ENCODE measurements around the gene MPZL2. TPM values are rescaled to one million over a fixed set of nuclear protein-coding genes. Genes with fewer than 3 reads are reported as not detected.

Gene MPZL2
- polyA plus RNA-seq, 3 donors = 8.0 to 18.6 (median 14.2) TPM

DNA sequence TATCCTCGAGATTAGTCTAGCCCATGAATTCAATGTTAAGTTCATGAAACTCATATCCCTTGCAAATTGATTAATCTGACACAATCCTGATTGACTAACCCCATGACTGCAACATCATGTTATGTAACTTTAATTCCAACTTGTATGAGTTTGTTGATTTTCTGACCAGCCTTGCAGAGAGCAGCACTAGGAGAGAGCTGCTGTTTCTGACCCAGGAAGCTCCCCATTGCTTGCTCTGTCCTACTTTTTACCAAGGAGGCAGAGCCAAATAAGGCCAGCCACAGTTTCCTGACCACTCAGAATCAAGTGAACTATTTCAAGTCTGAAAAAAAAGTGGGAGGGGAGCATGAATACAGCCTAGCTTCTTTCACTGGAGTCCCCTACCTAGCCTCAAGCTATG lies 25.2 kb downstream of the MPZL2 start:
- H3K4me3 Mint-ChIP-seq = peak overlapping the region in 1 of 2 donors; percentile 46
- H3K9me3 ChIP-seq (replicated peaks in 1 of 2; ENCODE audit: control insufficient read depth in 1 of 2, insufficient read depth in 1 of 2, low read length in 2 of 2) = no peaks in the 10 kb centered on the region
- peaks cover 0 to 4% (median 0%) of the 10 kb centered on the region in 3 donors for H3K27me3 Mint-ChIP-seq (ENCODE audit: low read depth in 3 of 3)
- H3K27ac ChIP-seq (ENCODE audit: low read depth in 1 of 2, low read length in 2 of 2) = peak overlapping the region; percentile 73 to 99
- H3K27ac Mint-ChIP-seq = peak overlapping the region; percentile 88 to 99 (median 98)
- H3K9me3 Mint-ChIP-seq = peaks cover 0 to 2% (median 0%) of the 10 kb centered on the region in 7 donors
- H3K36me3 ChIP-seq (replicated peaks in 1 of 2; ENCODE audit: control insufficient read depth in 1 of 2, insufficient read depth in 2 of 2, low read length in 2 of 2) = peaks cover 8 to 17% of the 10 kb centered on the region in 2 donors
- H3K36me3 Mint-ChIP-seq = peaks cover 14 to 29% of the 10 kb centered on the region in 2 donors
- peaks cover 37% of the 10 kb centered on the region for H3K79me2 ChIP-seq (ENCODE audit: insufficient read depth, low read length)
- H4K20me1 ChIP-seq (ENCODE audit: insufficient read depth, low read length) = no peaks in the 10 kb centered on the region
- H3K4me2 ChIP-seq (replicated peaks; ENCODE audit: extremely low read depth, low read length, poor library complexity, severe bottlenecking) = peak overlapping the region; percentile 75
- TF ChIP-seq, protein P1, sequence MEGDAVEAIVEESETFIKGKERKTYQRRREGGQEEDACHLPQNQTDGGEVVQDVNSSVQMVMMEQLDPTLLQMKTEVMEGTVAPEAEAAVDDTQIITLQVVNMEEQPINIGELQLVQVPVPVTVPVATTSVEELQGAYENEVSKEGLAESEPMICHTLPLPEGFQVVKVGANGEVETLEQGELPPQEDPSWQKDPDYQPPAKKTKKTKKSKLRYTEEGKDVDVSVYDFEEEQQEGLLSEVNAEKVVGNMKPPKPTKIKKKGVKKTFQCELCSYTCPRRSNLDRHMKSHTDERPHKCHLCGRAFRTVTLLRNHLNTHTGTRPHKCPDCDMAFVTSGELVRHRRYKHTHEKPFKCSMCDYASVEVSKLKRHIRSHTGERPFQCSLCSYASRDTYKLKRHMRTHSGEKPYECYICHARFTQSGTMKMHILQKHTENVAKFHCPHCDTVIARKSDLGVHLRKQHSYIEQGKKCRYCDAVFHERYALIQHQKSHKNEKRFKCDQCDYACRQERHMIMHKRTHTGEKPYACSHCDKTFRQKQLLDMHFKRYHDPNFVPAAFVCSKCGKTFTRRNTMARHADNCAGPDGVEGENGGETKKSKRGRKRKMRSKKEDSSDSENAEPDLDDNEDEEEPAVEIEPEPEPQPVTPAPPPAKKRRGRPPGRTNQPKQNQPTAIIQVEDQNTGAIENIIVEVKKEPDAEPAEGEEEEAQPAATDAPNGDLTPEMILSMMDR (IDR thresholded peaks at IDR 0.05) = no peak
- no peaks in the 10 kb centered on the region for H3K27me3 ChIP-seq (ENCODE audit: control insufficient read depth in 2 of 2, insufficient read depth in 2 of 2, low read length in 2 of 2)
- 43% methylated on average over 1 of the region's 1 CpG for WGBS (ENCODE audit: insufficient coverage)
- H3K4me1 ChIP-seq (ENCODE audit: control insufficient read depth in 1 of 2, insufficient read depth in 2 of 2, low read length in 2 of 2) = peaks cover 71% of the 10 kb centered on the region in 2 donors
- peaks cover 83% of the 10 kb centered on the region for H3K4me1 Mint-ChIP-seq
- intact Hi-C loops (cut with micrococcal nuclease) = no loop called here
- H2AFZ ChIP-seq (ENCODE audit: insufficient read depth, low read depth, low read length, poor library complexity, severe bottlenecking) = no peak overlapping the region
- no peak overlapping the region for H3K9ac ChIP-seq (ENCODE audit: insufficient read depth, low read length, poor library complexity, severe bottlenecking)
- H3K4me3 ChIP-seq (replicated peaks in 1 of 3; ENCODE audit: low read depth in 2 of 3, low read length in 3 of 3) = peak overlapping the region in 1 of 3 experiments; percentile 69
- DNase-seq = peak in 2 of 3 donors; percentile 62

DNA sequence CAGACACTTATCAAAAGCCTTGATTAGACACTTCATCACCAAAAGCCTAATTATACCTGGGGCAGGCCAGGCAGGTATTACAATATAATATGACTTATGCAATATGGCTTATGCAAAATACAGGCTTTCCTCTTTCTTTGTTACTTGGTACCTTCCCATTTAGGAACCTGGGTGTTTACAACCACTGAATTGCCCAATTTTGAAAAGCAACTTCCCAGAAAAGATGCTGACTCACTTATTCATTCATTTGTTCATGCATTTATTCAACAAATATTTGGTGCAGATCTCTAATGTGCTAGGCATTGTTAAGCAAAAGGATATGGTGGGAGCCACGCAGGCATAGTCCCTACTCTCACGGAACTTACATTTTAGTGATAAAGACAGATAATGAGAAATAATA lies 25.7 kb downstream of the MPZL2 start:
- TF ChIP-seq, protein P1 (IDR thresholded peaks at IDR 0.05) = no peak
- H3K9me3 ChIP-seq (replicated peaks in 1 of 2; ENCODE audit: control insufficient read depth in 1 of 2, insufficient read depth in 1 of 2, low read length in 2 of 2) = no peaks in the 10 kb centered on the region
- intact Hi-C loops (cut with micrococcal nuclease) = no loop called here
- H3K36me3 ChIP-seq (replicated peaks in 1 of 2; ENCODE audit: control insufficient read depth in 1 of 2, insufficient read depth in 2 of 2, low read length in 2 of 2) = peaks cover 9 to 19% of the 10 kb centered on the region in 2 donors
- Mint-ChIP-seq H3K27me3 (ENCODE audit: low read depth in 3 of 3) (peaks cover 0 to 4% (median 0%) of the 10 kb centered on the region in 3 donors), H3K4me3 (peak overlapping the region in 1 of 2 donors; percentile 40), H3K27ac (peak overlapping the region; percentile 88 to 99 (median 98)), H3K9me3 (peaks cover 0 to 2% (median 0%) of the 10 kb centered on the region in 7 donors), H3K36me3 (peaks cover 14 to 34% of the 10 kb centered on the region in 2 donors), H3K4me1 (peaks cover 85% of the 10 kb centered on the region)
- H3K27me3 ChIP-seq (ENCODE audit: control insufficient read depth in 2 of 2, insufficient read depth in 2 of 2, low read length in 2 of 2) = no peaks in the 10 kb centered on the region
- no peak overlapping the region for H3K9ac ChIP-seq (ENCODE audit: insufficient read depth, low read length, poor library complexity, severe bottlenecking)
- H3K4me2 ChIP-seq (replicated peaks; ENCODE audit: extremely low read depth, low read length, poor library complexity, severe bottlenecking) = peak overlapping the region; percentile 75
- no CpG with 5 or more reads among the region's 2 CpGs for WGBS (ENCODE audit: insufficient coverage)
- H3K4me1 ChIP-seq (ENCODE audit: control insufficient read depth in 1 of 2, insufficient read depth in 2 of 2, low read length in 2 of 2) = peaks cover 70 to 74% of the 10 kb centered on the region in 2 donors
- peak overlapping the region in 1 of 3 experiments; percentile 69 for H3K4me3 ChIP-seq (replicated peaks in 1 of 3; ENCODE audit: low read depth in 2 of 3, low read length in 3 of 3)
- H3K79me2 ChIP-seq (ENCODE audit: insufficient read depth, low read length) = peaks cover 37% of the 10 kb centered on the region
- no peak overlapping the region for H2AFZ ChIP-seq (ENCODE audit: insufficient read depth, low read depth, low read length, poor library complexity, severe bottlenecking)
- DNase-seq = peak; percentile 58 to 86 (median 77)
- H3K27ac ChIP-seq (ENCODE audit: low read depth in 1 of 2, low read length in 2 of 2) = peak overlapping the region; percentile 73 to 99
- no peaks in the 10 kb centered on the region for H4K20me1 ChIP-seq (ENCODE audit: insufficient read depth, low read length)
